Ovary (tissue), 9 donors: Measurements from ENCODE around the gene CA9. TPM values are rescaled to one million over a fixed set of nuclear protein-coding genes. Genes with fewer than 3 reads are reported as not detected.

Experiments
- microRNA-seq, 3 donors: library from miRNA; unstranded; fragments of <30 nt; microRNA quantifications; one replicate each; pipeline versions ENCODE4 to v1.2.0, GENCODE V29; 2019 to 2020
- polyA plus RNA-seq, 2 donors: library from polyadenylated mRNA; stranded (reverse); fragments of 200-250 nt in 1 of 2; fragments of 350-450 nt in 1 of 2; fragmentation: Illumina TruSeq in 1 of 2; extraction: RNeasy Lipid Tissue Mini Kit (QIAGEN cat#74804) in 1 of 2; gene quantifications; one replicate each; pipeline ENCODE4 v1.2.3, GENCODE V29; 2013 to 2014
- small RNA-seq: library from RNA; depleted of rRNA; stranded (forward); fragments of <200 nt; gene quantifications from one replicate; pipeline ENCODE3, GENCODE V24; 2016
- total RNA-seq, 7 donors: library from RNA; depleted of rRNA in 2 of 7; stranded (reverse); fragments of >200 nt in 2 of 7; fragmentation: NEBNext Ultra II Directional in 3 of 7; extraction: Animal tissue kit (Norgen Biotek cat#: 25700) in 3 of 7; gene quantifications; one replicate each; pipeline versions ENCODE4 v1.1.0 to v1.2.4, GENCODE V29; 2016 to 2023
- donor health status: DM: no; HTN: no; CAD: no; lungs with moderate emphysema.
- donor health status: DM: no; HTN: no; CAD: no.
- donor health status: Bipolar disorder and iron deficiency.
- donor health status: DM: yes; HTN: yes; CAD: no.
- donor health status: DM: no; HTN: no; CAD: no.
- donor health status: DM: yes; HTN: yes; CAD: no.

The CA9 gene
- total and polyA plus RNA-seq, 9 donors: 0.37 to 19.5 (median 1.1) TPM; not detected in 1

Small RNA genes within 50 kb of the gene (microRNA-seq; reads per million reads assigned to microRNA genes)
- gene MIR6852: 0 reads per million in 3 donors

Small RNA genes within 50 kb of the gene (small RNA-seq; reads per million reads assigned to genes)
- gene RMRP (not detected), gene RN7SL22P (not detected)

Other genes with a start within 250 kb of the CA9 start
- 10 to 100 TPM; 13.9 to 41.1 (median 31.7) TPM for gene RUSC2, start 183.8 kb upstream of the CA9 start, total RNA-seq
- gene RUSC2, start 183.8 kb upstream of the CA9 start, polyA plus RNA-seq: 10 to 100 TPM in 1 of 2 donors, 1 to 10 TPM in 1; 7.4 to 20.9 TPM
- 10 to 100 TPM; 13.2 to 51.1 (median 36.6) TPM for gene TESK1, start 68.7 kb upstream of the CA9 start, total RNA-seq
- gene TESK1, start 68.7 kb upstream of the CA9 start, polyA plus RNA-seq: 10 to 100 TPM; 20.5 to 29.6 TPM
- gene CD72, start 55.5 kb upstream of the CA9 start, total RNA-seq: 1 to 10 TPM in 5 of 7 donors, under 1 TPM in 2; 0.28 to 4.1 (median 1.2) TPM
- gene CD72, start 55.5 kb upstream of the CA9 start, polyA plus RNA-seq: 1 to 10 TPM in 1 of 2 donors, under 1 TPM in 1; 0.98 to 3.8 TPM
- under 1 TPM in 4 of 7 donors, not detected in 3; 0.20 to 0.72 (median 0.56) TPM for gene SIT1, start 23.0 kb upstream of the CA9 start, total RNA-seq
- gene SIT1, start 23.0 kb upstream of the CA9 start, polyA plus RNA-seq: under 1 TPM; 0.29 to 0.82 TPM
- gene RMRP, start 15.9 kb upstream of the CA9 start, total RNA-seq: over 10,000 TPM in 5 of 7 donors, 1,000 to 10,000 TPM in 2; 3,031 to 27,726 (median 15,130) TPM
- 100 to 1,000 TPM in 1 of 2 donors, not detected in 1; 126 TPM for gene RMRP, start 15.9 kb upstream of the CA9 start, polyA plus RNA-seq
- gene CCDC107, start 15.6 kb upstream of the CA9 start, total RNA-seq: 10 to 100 TPM; 14.6 to 29.8 (median 19.1) TPM
- 10 to 100 TPM; 15.0 to 17.8 TPM for gene CCDC107, start 15.6 kb upstream of the CA9 start, polyA plus RNA-seq
- gene ARHGEF39, start 8.7 kb upstream of the CA9 start, total RNA-seq: 1 to 10 TPM in 2 of 7 donors, under 1 TPM in 5; 0.17 to 1.4 (median 0.58) TPM
- gene ARHGEF39, start 8.7 kb upstream of the CA9 start, polyA plus RNA-seq: under 1 TPM; 0.17 to 0.52 TPM
- 100 to 1,000 TPM; 179 to 853 (median 309) TPM for gene TPM2, start 16.0 kb downstream of the CA9 start, total RNA-seq
- 100 to 1,000 TPM; 526 to 716 TPM for gene TPM2, start 16.0 kb downstream of the CA9 start, polyA plus RNA-seq
- 100 to 1,000 TPM; 106 to 344 (median 271) TPM for gene TLN1, start 58.3 kb downstream of the CA9 start, total RNA-seq
- gene TLN1, start 58.3 kb downstream of the CA9 start, polyA plus RNA-seq: 100 to 1,000 TPM; 124 to 292 TPM
- gene CREB3, start 58.7 kb downstream of the CA9 start, total RNA-seq: 10 to 100 TPM; 31.2 to 41.5 (median 36.6) TPM
- 10 to 100 TPM; 32.3 to 39.8 TPM for gene CREB3, start 58.7 kb downstream of the CA9 start, polyA plus RNA-seq
- 10 to 100 TPM; 35.1 to 73.2 (median 44.5) TPM for gene GBA2, start 75.3 kb downstream of the CA9 start, total RNA-seq
- 10 to 100 TPM; 27.8 to 54.7 TPM for gene GBA2, start 75.3 kb downstream of the CA9 start, polyA plus RNA-seq
- gene RGP1, start 75.4 kb downstream of the CA9 start, total RNA-seq: 10 to 100 TPM in 6 of 7 donors, 1 to 10 TPM in 1; 9.4 to 32.3 (median 26.6) TPM
- gene RGP1, start 75.4 kb downstream of the CA9 start, polyA plus RNA-seq: 10 to 100 TPM; 13.4 to 17.0 TPM
- 1 to 10 TPM in 1 of 7 donors, under 1 TPM in 1, not detected in 5; 0.40 to 4.4 TPM for gene MSMP, start 80.3 kb downstream of the CA9 start, total RNA-seq
- gene MSMP, start 80.3 kb downstream of the CA9 start, polyA plus RNA-seq: under 1 TPM in 1 of 2 donors, not detected in 1; 0.41 TPM
- gene NPR2, start 117.7 kb downstream of the CA9 start, total RNA-seq: 10 to 100 TPM in 5 of 7 donors, 1 to 10 TPM in 2; 5.5 to 30.1 (median 18.0) TPM
- 10 to 100 TPM; 15.4 to 54.4 TPM for gene NPR2, start 117.7 kb downstream of the CA9 start, polyA plus RNA-seq
- gene SPAG8, start 138.3 kb downstream of the CA9 start, total RNA-seq: 10 to 100 TPM in 1 of 7 donors, 1 to 10 TPM in 6; 2.1 to 28.1 (median 5.0) TPM
- gene SPAG8, start 138.3 kb downstream of the CA9 start, polyA plus RNA-seq: 1 to 10 TPM; 2.1 to 3.0 TPM
- gene HINT2, start 141.1 kb downstream of the CA9 start, total RNA-seq: 10 to 100 TPM; 14.9 to 38.0 (median 24.9) TPM
- gene HINT2, start 141.1 kb downstream of the CA9 start, polyA plus RNA-seq: 10 to 100 TPM; 26.1 to 36.0 TPM
- gene FAM221B, start 154.8 kb downstream of the CA9 start, total RNA-seq: not detected
- gene FAM221B, start 154.8 kb downstream of the CA9 start, polyA plus RNA-seq: not detected
- 10 to 100 TPM; 11.2 to 42.8 (median 37.0) TPM for gene TMEM8B, start 155.3 kb downstream of the CA9 start, total RNA-seq
- 10 to 100 TPM; 17.2 to 20.6 TPM for gene TMEM8B, start 155.3 kb downstream of the CA9 start, polyA plus RNA-seq
- not detected for gene OR13J1, start 196.5 kb downstream of the CA9 start, total RNA-seq
- not detected for gene OR13J1, start 196.5 kb downstream of the CA9 start, polyA plus RNA-seq
- gene HRCT1, start 232.3 kb downstream of the CA9 start, total RNA-seq: 1 to 10 TPM in 5 of 7 donors, under 1 TPM in 1, not detected in 1; 0.48 to 8.1 (median 3.4) TPM
- 1 to 10 TPM in 1 of 2 donors, under 1 TPM in 1; 0.90 to 1.1 TPM for gene HRCT1, start 232.3 kb downstream of the CA9 start, polyA plus RNA-seq
- 1 to 10 TPM in 5 of 7 donors, under 1 TPM in 2; 0.33 to 5.4 (median 2.0) TPM for gene SPAAR, start 235.6 kb downstream of the CA9 start, total RNA-seq
- gene SPAAR, start 235.6 kb downstream of the CA9 start, polyA plus RNA-seq: 1 to 10 TPM; 1.4 to 2.3 TPM